GM19397 (cell line): Measurements from ENCODE around the gene CCIN.
"Not testable (repeated sequence)": the region's sequence is repeated elsewhere in the genome, so short reads cannot be mapped to it uniquely, and the experiment has no call there.

ENCODE experiments used
- ATAC-seq: cut with Tn5 transposase; IDR thresholded peaks from one replicate; pipeline ENCODE4 v1.9.1; 2021; ENCODE audit warnings: mild to moderate bottlenecking, moderate library complexity; ENCODE audit not compliant: unreplicated experiment

CCIN gene

GRCh38 chr9:36169166-36169565, at the start of gene CCIN:
Gene CCIN, plus strand, starts transcription at chr9:36169388. Its CDS starts 115 bp downstream, at chr9:36169503.
- ATAC-seq, result no peak

GRCh38 chr9:36119476-36119875, 49.7 kb upstream of the CCIN start:
- no peak for ATAC-seq

GRCh38 chr9:36120705-36121104, 48.5 kb upstream of the CCIN start:
- no peak for ATAC-seq

- no peak for ATAC-seq
These were observed 47.2 kb upstream of the CCIN start for GRCh38 chr9:36121971-36122370.

DNA sequence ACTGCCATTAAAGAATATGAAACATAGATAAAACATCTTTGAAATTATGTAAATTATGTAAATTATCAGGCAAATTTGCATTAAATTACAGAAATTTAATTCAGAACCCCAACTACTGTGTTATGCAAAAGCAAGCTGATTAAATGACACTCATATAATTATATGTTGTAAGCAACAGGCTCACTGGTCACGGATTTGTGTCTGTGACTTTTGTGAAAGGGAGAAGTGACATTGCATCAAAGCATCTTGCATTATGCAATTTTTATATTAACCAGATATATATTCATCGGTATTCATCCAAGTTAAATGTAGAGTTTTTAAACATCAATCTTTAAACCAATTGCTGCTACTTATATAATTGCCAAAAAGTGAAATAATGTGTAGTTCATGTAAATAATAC, 45.7 kb upstream of the CCIN start:
- ATAC-seq, result no peak

DNA sequence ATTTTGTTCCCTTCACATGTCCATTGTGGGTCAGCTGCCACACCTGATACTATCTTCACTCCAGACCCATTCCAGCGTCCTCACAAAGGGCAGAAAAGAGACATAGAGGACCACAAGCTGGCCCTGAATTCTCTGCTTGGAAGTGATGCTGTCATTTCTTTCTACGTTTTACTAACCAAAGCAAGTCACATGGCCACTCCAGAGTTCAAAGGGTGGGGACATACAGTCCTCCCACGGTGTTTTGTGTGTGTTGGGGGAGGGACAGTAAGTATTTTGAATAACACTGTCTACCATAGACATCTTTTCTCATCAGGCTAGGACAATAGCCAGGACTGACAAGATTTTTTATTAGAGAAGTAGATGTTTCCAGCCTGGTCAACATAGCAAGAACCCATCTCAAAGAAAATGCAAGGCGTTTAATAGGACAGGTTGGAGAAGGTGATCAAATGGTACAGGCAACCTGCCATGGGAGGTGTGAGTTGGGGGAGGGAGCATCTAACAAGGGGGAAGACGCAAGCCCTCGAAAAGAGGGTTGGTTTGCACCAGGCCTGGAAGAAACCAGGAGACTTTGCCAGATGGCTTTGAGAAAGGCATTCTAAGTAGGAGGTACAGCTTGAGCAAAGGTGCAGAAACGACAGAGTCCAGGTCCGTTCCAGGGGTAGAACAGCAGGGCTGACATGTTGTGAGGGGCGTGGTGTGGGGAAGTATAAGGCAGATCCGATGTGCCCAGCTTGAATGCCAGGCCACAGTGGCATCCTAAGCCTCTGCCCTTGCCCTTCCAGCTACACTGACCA, 43.9 kb upstream of the CCIN start:
- ATAC-seq, result no peak

DNA sequence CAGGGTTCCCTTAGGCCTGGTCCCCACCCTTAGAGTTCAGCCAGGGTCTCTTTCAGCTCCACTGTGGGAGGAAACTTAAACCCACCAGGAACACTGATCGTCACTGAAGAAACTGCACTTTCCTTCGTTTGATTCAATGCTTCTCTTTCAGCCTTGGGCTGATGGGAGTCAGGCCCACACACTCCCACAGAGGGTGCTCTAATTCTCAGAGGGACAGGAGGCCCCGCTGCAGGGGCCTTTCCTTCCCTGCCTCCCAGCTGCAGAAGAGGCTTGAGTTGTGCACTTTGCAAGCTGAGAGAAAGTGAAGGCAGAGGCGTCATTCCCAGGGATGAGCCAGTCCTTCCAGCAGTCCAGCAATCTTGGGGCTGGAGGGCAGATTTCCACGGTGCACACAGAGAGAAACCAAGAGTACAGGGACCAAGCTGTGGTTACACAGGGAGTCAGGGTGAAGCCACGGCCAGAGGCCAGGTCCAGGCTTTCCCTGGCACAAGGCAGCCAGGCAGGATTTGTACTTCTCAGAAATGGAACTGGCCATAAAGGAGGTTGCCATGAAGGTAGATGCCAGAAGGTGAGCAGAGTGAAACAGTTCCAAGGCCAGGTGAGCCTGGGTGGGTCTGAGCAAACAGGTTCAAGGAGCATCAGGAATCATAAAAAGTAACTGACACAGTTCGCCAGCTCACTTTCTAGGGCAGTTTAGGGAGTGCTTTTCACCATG, 43.0 kb upstream of the CCIN start:
- no peak for ATAC-seq

- no peak for ATAC-seq
These were observed 41.4 kb upstream of the CCIN start for GRCh38 chr9:36127652-36128244.

GRCh38 chr9:36128349-36128748, 40.8 kb upstream of the CCIN start:
- ATAC-seq, result no peak

DNA sequence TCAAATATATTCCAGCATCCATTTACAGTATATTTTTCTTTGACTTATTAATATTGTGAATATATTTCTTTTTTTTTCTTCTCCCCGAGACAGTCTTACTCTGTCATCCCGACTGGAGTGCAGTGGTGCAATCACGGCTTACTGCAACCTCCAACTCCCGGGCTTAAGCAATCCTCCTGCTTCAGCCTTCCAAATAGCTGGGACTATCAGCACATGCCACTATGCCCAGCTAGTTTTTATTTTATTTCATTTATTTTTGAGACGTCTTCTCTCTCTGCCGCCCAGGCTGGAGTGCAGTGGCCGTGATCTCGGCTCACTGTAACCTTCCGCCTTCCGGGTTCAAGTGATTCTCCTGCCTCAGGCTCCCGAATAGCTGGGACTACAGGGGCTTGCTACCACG, 40.0 kb upstream of the CCIN start:
- no peak for ATAC-seq

GRCh38 chr9:36131666-36132065, 37.5 kb upstream of the CCIN start:
- ATAC-seq, result not testable (repeated sequence)

DNA sequence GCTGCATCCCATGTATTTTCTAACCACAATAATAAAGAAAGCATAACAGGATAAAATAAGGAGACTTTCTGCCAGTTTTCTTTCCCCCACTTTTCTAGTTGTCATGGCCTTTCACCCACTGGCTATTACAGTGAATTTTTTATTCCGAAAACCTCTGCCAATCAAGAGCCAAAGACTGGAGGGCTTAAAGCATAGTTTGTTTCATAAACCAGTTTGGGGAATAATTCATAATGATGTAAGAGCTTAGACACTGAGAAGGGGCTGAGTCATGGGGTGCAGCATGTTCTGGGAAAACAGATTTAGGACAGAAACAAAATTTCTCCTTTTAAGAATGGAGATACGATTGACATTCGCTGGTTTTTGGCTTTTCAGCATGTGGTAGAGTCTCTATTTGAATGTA, 37.1 kb upstream of the CCIN start:
- no peak for ATAC-seq

GRCh38 chr9:36134761-36135505, 34.3 kb upstream of the CCIN start:
- ATAC-seq, result no peak

GRCh38 chr9:36135741-36136271, 33.4 kb upstream of the CCIN start:
- no peak for ATAC-seq

- ATAC-seq, result peak; percentile 94
These were observed 32.8 kb upstream of the CCIN start, which contains the start of gene GLIPR2 for GRCh38 chr9:36136272-36136893. Gene GLIPR2, plus strand, starts transcription at chr9:36136733. Its CDS starts 46 bp downstream, at chr9:36136779.

- peak; percentile 40 for ATAC-seq
These were observed 32.2 kb upstream of the CCIN start for GRCh38 chr9:36136894-36137391.

- no peak for ATAC-seq
These were observed 31.7 kb upstream of the CCIN start for GRCh38 chr9:36137392-36138004.

DNA sequence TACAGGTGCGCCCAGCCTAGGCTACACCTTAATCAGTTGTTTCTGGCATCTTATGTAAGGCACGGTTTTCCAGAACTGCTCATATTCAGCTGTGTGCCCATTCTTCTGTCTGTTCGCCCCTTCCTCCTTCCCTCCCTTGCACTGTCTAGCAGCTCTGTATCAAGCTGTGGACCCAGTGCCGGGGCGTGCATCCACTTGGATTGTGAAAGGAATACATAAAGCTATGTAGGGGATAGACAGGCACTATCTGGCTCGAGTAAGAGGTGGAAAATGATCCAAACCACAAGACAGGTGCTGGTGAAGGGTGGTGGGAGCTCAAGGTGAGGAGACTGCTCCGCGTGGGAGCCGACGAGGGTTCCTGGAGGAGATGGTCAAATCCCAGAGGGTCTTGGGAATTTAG, 30.7 kb upstream of the CCIN start:
- no peak for ATAC-seq

GRCh38 chr9:36138901-36139300, 30.3 kb upstream of the CCIN start:
- ATAC-seq, result no peak
